ENCODE measurements around the gene MUC22.

DNA sequence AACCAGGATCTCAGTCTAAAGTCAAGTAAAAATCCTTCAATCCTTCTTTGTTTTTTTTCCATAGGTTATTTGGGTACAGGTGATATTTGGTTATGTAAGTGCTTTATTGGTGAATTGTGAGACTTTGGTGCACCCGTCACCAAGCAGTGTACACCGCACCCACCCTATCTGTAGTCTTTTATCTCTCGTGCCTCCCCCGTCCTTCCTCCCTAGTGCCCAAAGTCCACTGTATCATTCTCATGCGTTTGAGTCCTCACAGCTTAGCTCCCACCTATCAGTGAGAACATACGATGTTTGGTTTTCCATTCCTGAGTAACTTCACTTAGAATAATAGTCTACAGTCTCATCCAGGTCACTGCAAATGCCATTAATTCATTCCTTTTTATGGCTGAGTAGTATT lies 879 bp downstream of the MUC22 start:
- TF ChIP-seq, protein P1, sequence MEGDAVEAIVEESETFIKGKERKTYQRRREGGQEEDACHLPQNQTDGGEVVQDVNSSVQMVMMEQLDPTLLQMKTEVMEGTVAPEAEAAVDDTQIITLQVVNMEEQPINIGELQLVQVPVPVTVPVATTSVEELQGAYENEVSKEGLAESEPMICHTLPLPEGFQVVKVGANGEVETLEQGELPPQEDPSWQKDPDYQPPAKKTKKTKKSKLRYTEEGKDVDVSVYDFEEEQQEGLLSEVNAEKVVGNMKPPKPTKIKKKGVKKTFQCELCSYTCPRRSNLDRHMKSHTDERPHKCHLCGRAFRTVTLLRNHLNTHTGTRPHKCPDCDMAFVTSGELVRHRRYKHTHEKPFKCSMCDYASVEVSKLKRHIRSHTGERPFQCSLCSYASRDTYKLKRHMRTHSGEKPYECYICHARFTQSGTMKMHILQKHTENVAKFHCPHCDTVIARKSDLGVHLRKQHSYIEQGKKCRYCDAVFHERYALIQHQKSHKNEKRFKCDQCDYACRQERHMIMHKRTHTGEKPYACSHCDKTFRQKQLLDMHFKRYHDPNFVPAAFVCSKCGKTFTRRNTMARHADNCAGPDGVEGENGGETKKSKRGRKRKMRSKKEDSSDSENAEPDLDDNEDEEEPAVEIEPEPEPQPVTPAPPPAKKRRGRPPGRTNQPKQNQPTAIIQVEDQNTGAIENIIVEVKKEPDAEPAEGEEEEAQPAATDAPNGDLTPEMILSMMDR (IDR thresholded peaks at IDR 0.05): no peak
- no peak for TF ChIP-seq POLR2A (IDR thresholded peaks at IDR 0.05; ENCODE audit: low read depth)

All from esophagus muscularis mucosa (tissue), 3 donors.